Breast epithelium (tissue), 3 donors: ENCODE data around the gene NAALADL2.

ENCODE experiments used
- POLR2A ChIP-seq: fragments of 450-650 bp; IDR thresholded peaks from one replicate; pipeline ENCODE4 v1.6.1; 2016; ENCODE audit warnings: antibody characterized with exemption, mild to moderate bottlenecking, moderate library complexity
- POLR2AphosphoS5 ChIP-seq, 3 donors: sonication (generic); formaldehyde crosslinking; IDR thresholded peaks; one replicate each; pipeline ENCODE4 v1.6.1; 2017; ENCODE audit warnings: antibody characterized with exemption in 3 of 3
- TF ChIP-seq, protein P1 (sequence below), 3 donors: fragments of 450-650 bp; IDR thresholded peaks; one replicate each; pipeline ENCODE4 v1.5.1; 2016 to 2017; ENCODE audit warnings: antibody characterized with exemption in 3 of 3, mild to moderate bottlenecking in 3 of 3, moderate library complexity in 3 of 3

DNA sequence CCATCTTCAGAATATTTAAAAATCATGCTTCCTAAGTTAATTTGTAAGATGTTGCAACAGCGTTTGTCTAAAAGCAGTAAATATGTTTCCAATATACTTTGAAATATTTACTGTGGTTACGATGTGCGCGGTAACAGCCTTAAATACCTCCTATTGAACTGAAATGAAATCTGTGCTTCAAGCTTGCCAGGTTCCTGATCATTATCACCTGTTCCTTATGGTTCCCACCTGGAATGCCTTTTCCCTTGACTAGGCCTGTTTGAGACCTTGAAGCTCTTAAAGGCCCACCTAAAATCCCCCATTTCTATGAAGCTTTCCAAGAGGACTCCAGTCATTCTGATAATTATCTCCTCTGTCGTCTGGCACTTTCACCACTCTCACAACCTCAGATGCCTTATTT lies 146.7 kb downstream of the NAALADL2 start:
- TF ChIP-seq POLR2AphosphoS5 (IDR thresholded peaks at IDR 0.05) = no peak
- TF ChIP-seq, protein P1, sequence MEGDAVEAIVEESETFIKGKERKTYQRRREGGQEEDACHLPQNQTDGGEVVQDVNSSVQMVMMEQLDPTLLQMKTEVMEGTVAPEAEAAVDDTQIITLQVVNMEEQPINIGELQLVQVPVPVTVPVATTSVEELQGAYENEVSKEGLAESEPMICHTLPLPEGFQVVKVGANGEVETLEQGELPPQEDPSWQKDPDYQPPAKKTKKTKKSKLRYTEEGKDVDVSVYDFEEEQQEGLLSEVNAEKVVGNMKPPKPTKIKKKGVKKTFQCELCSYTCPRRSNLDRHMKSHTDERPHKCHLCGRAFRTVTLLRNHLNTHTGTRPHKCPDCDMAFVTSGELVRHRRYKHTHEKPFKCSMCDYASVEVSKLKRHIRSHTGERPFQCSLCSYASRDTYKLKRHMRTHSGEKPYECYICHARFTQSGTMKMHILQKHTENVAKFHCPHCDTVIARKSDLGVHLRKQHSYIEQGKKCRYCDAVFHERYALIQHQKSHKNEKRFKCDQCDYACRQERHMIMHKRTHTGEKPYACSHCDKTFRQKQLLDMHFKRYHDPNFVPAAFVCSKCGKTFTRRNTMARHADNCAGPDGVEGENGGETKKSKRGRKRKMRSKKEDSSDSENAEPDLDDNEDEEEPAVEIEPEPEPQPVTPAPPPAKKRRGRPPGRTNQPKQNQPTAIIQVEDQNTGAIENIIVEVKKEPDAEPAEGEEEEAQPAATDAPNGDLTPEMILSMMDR (IDR thresholded peaks at IDR 0.05) = no peak
- TF ChIP-seq POLR2A = no peak
